Measurements from ENCODE around the gene MXRA8.

MXRA8 gene

GRCh38 chr1:1333551-1334241 lies 24.7 kb downstream of the MXRA8 start:
- no peak for DNase-seq

- DNase-seq = no peak
Observed at GRCh38 chr1:1332774-1333480, 25.4 kb downstream of the MXRA8 start.

- no peak for DNase-seq
Observed at GRCh38 chr1:1332031-1332755, 26.2 kb downstream of the MXRA8 start.

GRCh38 chr1:1331068-1331965 lies 27.0 kb downstream of the MXRA8 start, which contains the start of gene TAS1R3:
TSS of gene TAS1R3 (plus strand) at chr1:1331280. CDS start at chr1:1331346, 66 bp downstream.
- DNase-seq = no peak

GRCh38 chr1:1330366-1331067 lies 27.8 kb downstream of the MXRA8 start:
- no peak for DNase-seq

- DNase-seq = no peak
Observed at GRCh38 chr1:1329304-1330210, 28.8 kb downstream of the MXRA8 start.

- no peak for DNase-seq
Observed at GRCh38 chr1:1328254-1328653, 30.1 kb downstream of the MXRA8 start.

- no peak for DNase-seq
Observed at GRCh38 chr1:1327291-1327690, 31.1 kb downstream of the MXRA8 start.

- no peak for DNase-seq
Observed at GRCh38 chr1:1326075-1326605, 32.2 kb downstream of the MXRA8 start.

GRCh38 chr1:1325288-1326074 lies 32.9 kb downstream of the MXRA8 start:
- DNase-seq = no peak

GRCh38 chr1:1324524-1325287 lies 33.6 kb downstream of the MXRA8 start, which contains the start of the genes CPTP and INTS11:
TSS of gene CPTP (plus strand) at chr1:1324802. CDS start at chr1:1326911, 2,109 bp downstream.
TSS of gene INTS11 (minus strand) at chr1:1324660. CDS start at chr1:1324608, 52 bp downstream.
- DNase-seq = peak; percentile 95

GRCh38 chr1:1324084-1324523 lies 34.3 kb downstream of the MXRA8 start:
- no peak for DNase-seq

GRCh38 chr1:1322952-1323351 lies 35.4 kb downstream of the MXRA8 start:
- no peak for DNase-seq

- no peak for DNase-seq
Observed at GRCh38 chr1:1322418-1322817, 35.9 kb downstream of the MXRA8 start.

- DNase-seq = no peak
Observed at GRCh38 chr1:1321477-1321876, 36.9 kb downstream of the MXRA8 start.

GRCh38 chr1:1320666-1321448 lies 37.5 kb downstream of the MXRA8 start:
- DNase-seq = no peak

GRCh38 chr1:1319646-1319941 lies 38.8 kb downstream of the MXRA8 start:
- DNase-seq = no peak

All from central memory CD4-positive, alpha-beta T cell (primary cell).